Stimulated activated CD4-positive, alpha-beta T cell treated with anti-CD3 and anti-CD28 coated beads, Interleukin-15, amount 100 ng/mL, for 48 hours (primary cell): ENCODE measurements around the gene PRSS8.
"Not testable (repeated sequence)": the region's sequence is repeated elsewhere in the genome, so short reads cannot be mapped to it uniquely, and the experiment has no call there.

Experiments
- DNase-seq, 2 donors: peaks; one replicate each; pipeline ENCODE4 v3.0.0-alpha.2; 2020; ENCODE audit warnings: low read depth in 2 of 2

PRSS8 gene

GRCh38 chr16:31144418-31144817, 8.9 kb upstream of the PRSS8 start:
- DNase-seq: not testable (repeated sequence)

GRCh38 chr16:31143694-31144148, 8.2 kb upstream of the PRSS8 start:
- DNase-seq: no peak

GRCh38 chr16:31143011-31143693, 7.6 kb upstream of the PRSS8 start:
- no peak for DNase-seq

- DNase-seq: peak; percentile 98 to 99
Observed at GRCh38 chr16:31142109-31143010, 6.8 kb upstream of the PRSS8 start.

GRCh38 chr16:31141489-31142108, 6.1 kb upstream of the PRSS8 start:
- no peak for DNase-seq

GRCh38 chr16:31141071-31141469, 5.5 kb upstream of the PRSS8 start:
- not testable (repeated sequence) for DNase-seq

- DNase-seq: no peak
Observed at GRCh38 chr16:31138621-31139578, 3.4 kb upstream of the PRSS8 start.

- not testable (repeated sequence) for DNase-seq
Observed at GRCh38 chr16:31136822-31137499, 1.4 kb upstream of the PRSS8 start.

GRCh38 chr16:31136287-31136662, 748 bp upstream of the PRSS8 start:
- DNase-seq: no peak

GRCh38 chr16:31134625-31135534, 647 bp downstream of the PRSS8 start:
- no peak for DNase-seq

- DNase-seq: no peak
Observed at GRCh38 chr16:31134091-31134571, 1.4 kb downstream of the PRSS8 start.

- DNase-seq: no peak
Observed at GRCh38 chr16:31133046-31133501, 2.5 kb downstream of the PRSS8 start.

- DNase-seq: no peak
Observed at GRCh38 chr16:31132303-31132979, 3.1 kb downstream of the PRSS8 start.

GRCh38 chr16:31131841-31132271, 3.7 kb downstream of the PRSS8 start:
- no peak for DNase-seq

- no peak for DNase-seq
Observed at GRCh38 chr16:31131416-31131815, 4.1 kb downstream of the PRSS8 start.

- no peak for DNase-seq
Observed at GRCh38 chr16:31130899-31131298, 4.6 kb downstream of the PRSS8 start.

GRCh38 chr16:31130336-31130891, 5.1 kb downstream of the PRSS8 start:
- no peak for DNase-seq

GRCh38 chr16:31129568-31130335, 5.8 kb downstream of the PRSS8 start:
- DNase-seq: no peak
